CD4-positive, alpha-beta T cell treated with Interleukin-6 for 4 hours (primary cell): ENCODE results near the gene CAB39.
A peak's percentile ranks its signal among the peaks of the same experiment; 100 is the strongest.

Experiments
- DNase-seq: peaks from one replicate; pipeline ENCODE4 v3.0.0-alpha.2; 2020; ENCODE audit warnings: mixed read lengths

Gene CAB39

GRCh38 chr2:230758566-230759480, 46.2 kb downstream of the CAB39 start:
- DNase-seq, result no peak

- no peak for DNase-seq
Observed at GRCh38 chr2:230759481-230760167, 47.0 kb downstream of the CAB39 start.

GRCh38 chr2:230761704-230762103, 49.1 kb downstream of the CAB39 start:
- no peak for DNase-seq

GRCh38 chr2:230762317-230762896, 49.8 kb downstream of the CAB39 start:
- DNase-seq, result peak; percentile 56

- no peak for DNase-seq
Observed at GRCh38 chr2:230764346-230764745, 51.7 kb downstream of the CAB39 start.

GRCh38 chr2:230765611-230766300, 53.1 kb downstream of the CAB39 start:
- no peak for DNase-seq

- DNase-seq, result no peak
Observed at GRCh38 chr2:230767862-230768388, 55.3 kb downstream of the CAB39 start.

GRCh38 chr2:230770804-230771203, 58.2 kb downstream of the CAB39 start:
- DNase-seq, result no peak

- no peak for DNase-seq
Observed at GRCh38 chr2:230772156-230772555, 59.5 kb downstream of the CAB39 start.

GRCh38 chr2:230773039-230773773, 60.6 kb downstream of the CAB39 start:
- DNase-seq, result peak; percentile 24

- DNase-seq, result no peak
Observed at GRCh38 chr2:230774348-230774951, 61.8 kb downstream of the CAB39 start.

- DNase-seq, result no peak
Observed at GRCh38 chr2:230775737-230776136, 63.1 kb downstream of the CAB39 start.

GRCh38 chr2:230777721-230778120, 65.1 kb downstream of the CAB39 start:
- no peak for DNase-seq

- DNase-seq, result no peak
Observed at GRCh38 chr2:230778350-230779063, 65.9 kb downstream of the CAB39 start.

GRCh38 chr2:230779126-230779525, 66.5 kb downstream of the CAB39 start:
- DNase-seq, result peak; percentile 40

- no peak for DNase-seq
Observed at GRCh38 chr2:230779607-230780006, 67.0 kb downstream of the CAB39 start.

GRCh38 chr2:230781130-230781797, 68.6 kb downstream of the CAB39 start:
- DNase-seq, result peak; percentile 64

GRCh38 chr2:230783101-230783500, 70.5 kb downstream of the CAB39 start:
- DNase-seq, result no peak

- DNase-seq, result no peak
Observed at GRCh38 chr2:230784795-230785194, 72.2 kb downstream of the CAB39 start.

GRCh38 chr2:230785346-230785745, 72.7 kb downstream of the CAB39 start:
- no peak for DNase-seq
